Globus pallidus (tissue), 1 donor: ENCODE measurements around the gene PCDHGA3.
"Not testable (repeated sequence)": the region's sequence is repeated elsewhere in the genome, so short reads cannot be mapped to it uniquely, and the experiment has no call there.

Experiments
- DNase-seq: peaks from one replicate; pipeline ENCODE4 v3.0.0-alpha.2; 2015; ENCODE audit warnings: low spot score

Gene PCDHGA3

GRCh38 chr5:141383345-141383744 lies 39.7 kb downstream of the PCDHGA3 start:
- no peak for DNase-seq

DNA sequence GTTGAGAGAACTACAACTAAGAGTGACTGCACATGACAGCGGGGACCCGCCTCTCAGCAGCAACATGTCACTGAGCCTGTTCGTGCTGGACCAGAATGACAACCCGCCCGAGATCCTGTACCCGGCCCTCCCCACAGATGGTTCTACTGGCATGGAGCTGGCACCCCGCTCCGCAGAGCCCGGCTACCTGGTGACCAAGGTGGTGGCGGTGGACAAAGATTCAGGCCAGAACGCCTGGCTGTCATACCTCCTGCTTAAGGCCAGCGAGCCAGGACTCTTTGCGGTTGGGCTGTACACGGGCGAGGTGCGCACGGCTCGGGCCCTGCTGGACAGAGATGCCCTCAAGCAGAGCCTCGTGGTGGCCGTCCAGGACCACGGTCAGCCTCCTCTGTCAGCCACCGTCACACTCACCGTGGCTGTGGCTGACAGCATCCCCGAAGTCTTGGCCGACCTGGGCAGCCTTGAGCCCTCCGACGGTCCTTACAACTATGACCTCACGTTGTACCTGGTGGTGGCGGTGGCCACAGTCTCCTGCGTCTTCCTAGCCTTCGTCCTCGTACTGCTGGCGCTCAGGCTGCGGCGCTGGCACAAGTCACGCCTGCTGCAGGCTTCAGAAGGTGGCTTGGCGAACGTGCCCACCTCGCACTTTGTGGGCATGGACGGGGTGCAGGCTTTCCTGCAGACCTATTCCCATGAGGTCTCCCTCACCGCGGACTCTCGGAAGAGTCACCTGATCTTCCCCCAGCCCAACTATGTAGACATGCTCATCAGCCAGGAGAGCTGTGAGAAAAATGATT lies 41.0 kb downstream of the PCDHGA3 start:
- no peak for DNase-seq

GRCh38 chr5:141387557-141388311 lies 44.1 kb downstream of the PCDHGA3 start, which contains the start of gene PCDHGB4:
Gene PCDHGB4, plus strand, starts transcription at chr5:141387698. Its CDS starts 187 bp downstream, at chr5:141387885.
- DNase-seq, result not testable (repeated sequence)

DNA sequence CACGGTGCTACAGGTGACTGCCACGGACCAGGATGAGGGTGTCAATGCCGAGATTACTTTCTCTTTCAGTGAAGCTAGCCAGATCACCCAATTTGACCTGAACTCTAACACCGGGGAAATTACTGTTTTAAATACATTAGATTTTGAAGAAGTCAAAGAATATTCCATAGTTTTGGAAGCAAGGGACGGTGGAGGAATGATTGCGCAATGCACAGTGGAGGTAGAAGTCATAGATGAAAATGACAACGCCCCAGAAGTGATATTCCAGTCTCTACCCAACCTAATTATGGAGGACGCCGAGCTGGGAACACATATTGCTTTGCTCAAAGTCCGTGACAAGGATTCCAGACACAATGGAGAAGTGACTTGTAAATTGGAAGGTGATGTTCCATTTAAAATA lies 45.0 kb downstream of the PCDHGA3 start:
- no peak for DNase-seq

DNA sequence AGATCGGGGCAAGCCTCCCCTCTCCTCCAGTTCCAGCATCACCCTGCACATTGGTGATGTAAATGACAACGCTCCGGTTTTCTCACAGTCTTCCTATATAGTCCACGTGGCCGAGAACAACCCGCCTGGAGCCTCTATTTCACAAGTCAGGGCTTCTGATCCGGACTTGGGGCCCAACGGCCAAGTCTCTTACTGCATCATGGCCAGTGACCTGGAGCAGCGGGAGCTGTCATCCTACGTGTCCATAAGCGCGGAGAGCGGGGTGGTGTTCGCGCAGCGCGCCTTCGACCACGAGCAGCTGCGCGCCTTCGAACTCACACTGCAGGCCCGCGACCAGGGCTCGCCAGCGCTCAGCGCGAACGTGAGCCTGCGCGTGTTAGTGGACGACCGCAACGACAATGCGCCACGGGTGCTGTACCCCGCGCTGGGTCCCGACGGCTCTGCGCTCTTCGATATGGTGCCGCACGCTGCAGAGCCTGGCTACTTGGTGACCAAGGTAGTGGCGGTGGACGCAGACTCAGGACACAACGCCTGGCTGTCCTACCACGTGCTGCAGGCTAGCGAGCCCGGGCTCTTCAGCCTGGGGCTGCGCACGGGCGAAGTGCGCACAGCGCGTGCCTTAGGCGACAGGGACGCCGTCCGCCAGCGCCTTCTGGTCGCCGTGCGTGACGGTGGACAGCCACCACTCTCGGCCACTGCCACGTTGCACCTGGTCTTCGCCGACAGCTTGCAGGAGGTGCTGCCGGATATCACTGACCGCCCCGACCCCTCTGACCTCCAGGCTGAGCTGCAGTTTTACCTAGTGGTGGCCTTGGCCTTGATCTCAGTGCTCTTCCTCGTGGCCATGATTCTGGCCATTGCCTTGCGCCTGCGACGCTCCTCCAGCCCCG lies 45.8 kb downstream of the PCDHGA3 start:
- no peak for DNase-seq

- no peak for DNase-seq
Measured at GRCh38 chr5:141392429-141393198, 49.0 kb downstream of the PCDHGA3 start, which contains the start of gene PCDHGA8. Gene PCDHGA8, plus strand, starts transcription at chr5:141392633. Its CDS starts 181 bp downstream, at chr5:141392814.

- no peak for DNase-seq
Measured at GRCh38 chr5:141393267-141393666, 49.6 kb downstream of the PCDHGA3 start.

- not testable (repeated sequence) for DNase-seq
Measured at GRCh38 chr5:141394401-141395187, 51.0 kb downstream of the PCDHGA3 start.
